ENCODE results near the gene PCSK9.

GRCh38 chr1:55000110-55001085 lies 39.0 kb upstream of the PCSK9 start:
- TF ChIP-seq CTCF (IDR thresholded peaks at IDR 0.05; ENCODE audit: low read depth, low read length, missing input control) (no peak), SP1 (IDR thresholded peaks at IDR 0.05) (no peak)

All from liver (tissue), 3 donors.